OCI-LY7 (cell line): ENCODE measurements around the gene RNF144A. TPM values are rescaled to one million over a fixed set of nuclear protein-coding genes. Genes with fewer than 3 reads are reported as not detected.

Source experiments
- BruUV-seq: library from RNA; stranded (reverse); fragments of 400-500 nt; replicated peaks from 2 replicates; lab custom pipeline; 2021; lab: Mats Ljungman, UMichigan
- CTCF ChIA-PET: fragments of 300-600 bp; sonication (Branson Sonifier 250); formaldehyde crosslinking; loops from one replicate; lab custom pipeline; 2022; ENCODE audit warnings: antibody characterized with exemption; ENCODE audit not compliant: unreplicated experiment; lab: Charles Lee
- POLR2A ChIA-PET: fragments of 300-600 bp; sonication (Branson Sonifier 250); formaldehyde crosslinking; loops from one replicate; lab custom pipeline; 2022; ENCODE audit warnings: antibody characterized with exemption; lab: Charles Lee
- DNase-seq: peaks from one replicate; pipeline ENCODE4 v3.0.0-alpha.2; 2015; ENCODE audit warnings: low spot score
- H2AFZ ChIP-seq: fragments of 200-600 bp; sonication (generic), shearing (Covaris generic); 2 replicates; pipeline ENCODE4 v1.6.1; 2014; ENCODE audit warnings: mild to moderate bottlenecking, antibody characterized with exemption, low read length, moderate library complexity
- H3K27ac ChIP-seq: fragments of 200-600 bp; sonication (generic); 2 replicates; pipeline ENCODE4 v1.5.1; 2014; ENCODE audit warnings: mixed run types, low read depth, mild to moderate bottlenecking, moderate library complexity, low read length, inconsistent platforms; ENCODE audit not compliant: poor library complexity, severe bottlenecking
- H3K36me3 ChIP-seq: fragments of 200-600 bp; sonication (generic); 2 replicates; pipeline ENCODE4 v1.6.1; 2014; ENCODE audit warnings: mild to moderate bottlenecking, antibody characterized with exemption, low read length, moderate library complexity, mixed read lengths; ENCODE audit not compliant: insufficient read depth
- H3K4me1 ChIP-seq: fragments of 200-600 bp; sonication (generic); 2 replicates; pipeline ENCODE4 v1.5.1; 2014; ENCODE audit warnings: mild to moderate bottlenecking, low read length; ENCODE audit not compliant: insufficient read depth, poor library complexity, severe bottlenecking
- H3K4me2 ChIP-seq: fragments of 200-600 bp; sonication (generic); 2 replicates; pipeline ENCODE4 v1.6.1; 2014; ENCODE audit warnings: mild to moderate bottlenecking, low read length
- H3K4me3 ChIP-seq: fragments of 200-600 bp; sonication (generic); 2 replicates; pipeline ENCODE4 v1.5.1; 2014; ENCODE audit warnings: mild to moderate bottlenecking, low read depth, low read length; ENCODE audit not compliant: poor library complexity, severe bottlenecking
- H3K79me2 ChIP-seq: fragments of 200-600 bp; sonication (generic); 2 replicates; pipeline ENCODE4 v1.6.1; 2016; ENCODE audit warnings: low read depth, mild to moderate bottlenecking, low read length, moderate library complexity, mixed read lengths; ENCODE audit not compliant: insufficient read depth
- H3K9me2 ChIP-seq: fragments of 200-600 bp; sonication (generic); 2 replicates; pipeline ENCODE4 v1.6.1; 2016; ENCODE audit warnings: mild to moderate bottlenecking, low read length, mixed read lengths; ENCODE audit not compliant: insufficient read depth
- H3K9me3 ChIP-seq: fragments of 200-600 bp; sonication (generic); 2 replicates; pipeline ENCODE4 v1.6.1; 2014; ENCODE audit warnings: mild to moderate bottlenecking, mixed run types, low read length, mixed read lengths
- H4K20me1 ChIP-seq: fragments of 200-600 bp; sonication (generic); 2 replicates; pipeline ENCODE4 v1.6.1; 2014; ENCODE audit warnings: mild to moderate bottlenecking, antibody characterized with exemption, low read length, moderate library complexity, mixed read lengths; ENCODE audit not compliant: insufficient read depth
- CTCF ChIP-seq: fragments of 200-600 bp; sonication (generic); conservative IDR thresholded peaks from 2 replicates; pipeline ENCODE4 v1.5.1; 2014; ENCODE audit warnings: mild to moderate bottlenecking, antibody characterized with exemption, low read length, moderate library complexity, mixed read lengths
- EZH2phosphoT487 ChIP-seq: fragments of 200-600 bp; sonication (generic); IDR thresholded peaks from 2 replicates; pipeline ENCODE4 v1.6.1; 2018; ENCODE audit warnings: low read depth, borderline replicate concordance, mild to moderate bottlenecking, mixed run types, antibody characterized with exemption, low read length, moderate library complexity, mixed read lengths
- intact Hi-C: fragments of 100-400 bp; cut with micrococcal nuclease; formaldehyde crosslinking; loops from one replicate; pipeline ENCODE4 v1.10.0; 2022; ENCODE audit not compliant: unreplicated experiment
- total RNA-seq, 2 experiments: library from RNA; depleted of rRNA in 1 of 2; stranded (reverse); fragments of >200 nt in 1 of 2; shearing (Covaris generic) in 1 of 2; gene quantifications; 2 replicates each; pipeline ENCODE4 v1.2.3, GENCODE V29; 2014 to 2022

Gene RNF144A
- total RNA-seq, 2 experiments from 2014 or later: 1.1 to 1.9 TPM

- H3K27ac ChIP-seq: no peak overlapping the region
- H3K4me1 ChIP-seq: no peaks in the 10 kb centered on the region
- no peak for TF ChIP-seq CTCF
- no peak for TF ChIP-seq EZH2phosphoT487
- no peak for DNase-seq
- H3K9me3 ChIP-seq: no peaks in the 10 kb centered on the region
- H3K4me3 ChIP-seq: no peak overlapping the region
- intact Hi-C loops: no loop called here
- no peaks in the 10 kb centered on the region for H4K20me1 ChIP-seq
- H3K9me2 ChIP-seq: no peaks in the 10 kb centered on the region
- BruUV-seq: no TSS peak
- ChIA-PET POLR2A (interaction anchor here (0.7 kb wide), 1 partner anchor 855 kb away, joined by 3 read pairs; no protein-coding TSS in a partner anchor), CTCF (no interaction called here)
- H3K4me2 ChIP-seq: no peak overlapping the region
- H3K79me2 ChIP-seq: no peaks in the 10 kb centered on the region
- H2AFZ ChIP-seq: no peak overlapping the region
- H3K36me3 ChIP-seq: no peaks in the 10 kb centered on the region
Measured at GRCh38 chr2:6880200-6880733, 36.9 kb upstream of the RNF144A start.

GRCh38 chr2:6881046-6881445, 36.2 kb upstream of the RNF144A start:
- intact Hi-C loops: no loop called here
- no peak overlapping the region for H3K27ac ChIP-seq
- no peaks in the 10 kb centered on the region for H3K9me2 ChIP-seq
- H3K4me1 ChIP-seq: no peaks in the 10 kb centered on the region
- no peaks in the 10 kb centered on the region for H3K36me3 ChIP-seq
- no peak for DNase-seq
- ChIA-PET CTCF (no interaction called here), POLR2A (interaction anchor here (0.7 kb wide), 1 partner anchor 105 kb away, joined by 3 read pairs; no protein-coding TSS in a partner anchor)
- BruUV-seq: no TSS peak
- H4K20me1 ChIP-seq: no peaks in the 10 kb centered on the region
- TF ChIP-seq EZH2phosphoT487 (no peak), CTCF (no peak)
- no peak overlapping the region for H3K4me2 ChIP-seq
- H3K9me3 ChIP-seq: no peaks in the 10 kb centered on the region
- H2AFZ ChIP-seq: no peak overlapping the region
- no peak overlapping the region for H3K4me3 ChIP-seq
- no peaks in the 10 kb centered on the region for H3K79me2 ChIP-seq

- BruUV-seq: no TSS peak
- Histone ChIP-seq H3K4me3 (no peak overlapping the region), H3K4me1 (no peaks in the 10 kb centered on the region), H3K36me3 (no peaks in the 10 kb centered on the region), H3K79me2 (no peaks in the 10 kb centered on the region), H3K9me3 (no peaks in the 10 kb centered on the region), H2AFZ (no peak overlapping the region), H3K9me2 (no peaks in the 10 kb centered on the region), H4K20me1 (no peaks in the 10 kb centered on the region), H3K4me2 (no peak overlapping the region), H3K27ac (no peak overlapping the region)
- no peak for TF ChIP-seq EZH2phosphoT487
- TF ChIP-seq CTCF: no peak
- ChIA-PET POLR2A (interaction anchor here (0.7 kb wide), 1 partner anchor 105 kb away, joined by 3 read pairs; no protein-coding TSS in a partner anchor), CTCF (no interaction called here)
- intact Hi-C loops: no loop called here
- no peak for DNase-seq
Measured at GRCh38 chr2:6881516-6881915, 35.7 kb upstream of the RNF144A start.
